Measurements from ENCODE around the gene SP1. TPM values are rescaled to one million over a fixed set of nuclear protein-coding genes. Genes with fewer than 3 reads are reported as not detected.
A peak's percentile ranks its signal among the peaks of the same experiment; 100 is the strongest.

Gene SP1
- total RNA-seq, 1 experiment from 2014 or later = 76.8 TPM

DNA sequence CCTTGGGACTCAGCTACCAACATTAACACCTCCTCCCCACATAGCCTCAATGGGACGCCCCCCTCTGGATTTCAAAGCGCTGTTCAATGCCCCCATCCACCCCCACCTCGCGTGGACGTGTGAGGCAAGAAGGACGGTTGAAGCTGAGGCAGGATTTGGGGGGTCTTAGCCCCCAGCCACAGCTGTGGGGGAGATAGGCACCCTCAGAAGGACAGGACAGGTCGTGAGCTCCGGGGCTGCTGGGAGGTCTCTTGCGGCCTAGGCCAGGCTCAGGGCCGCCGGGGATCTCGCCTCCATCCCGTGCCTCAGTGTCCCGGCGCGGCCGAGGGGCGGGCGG is 35.5 kb upstream of the SP1 start:
- no CpG with 5 or more reads among the region's 19 CpGs for WGBS (ENCODE audit: extremely low coverage, insufficient read length, low lambda C conversion rate)
- peak overlapping the region; percentile 84 for H3K4me2 ChIP-seq (ENCODE audit: insufficient read depth, insufficient read length, low read length)
- no peak overlapping the region for H2BK12ac ChIP-seq (ENCODE audit: insufficient read length, low read depth, low read length)
- no peak overlapping the region for H4K8ac ChIP-seq (replicated peaks; ENCODE audit: insufficient read length, low read depth, low read length)
- DNase-seq = no peak
- H3K9ac ChIP-seq (ENCODE audit: extremely low read depth, insufficient read length, low read length) = no peak overlapping the region
- Mint-ChIP-seq H3K4me3 (peak overlapping the region; percentile 48 to 77), H3K4me1 (peaks cover 18% of the 10 kb centered on the region in 2 experiments), H3K9me3 (no peaks in the 10 kb centered on the region; a peak in 1 of 5 replicates), H3K27me3 (ENCODE audit: low read depth) (peaks cover 66% of the 10 kb centered on the region), H3K36me3 (ENCODE audit: insufficient read depth in 1 of 3, low read depth in 3 of 3) (no peaks in the 10 kb centered on the region), H3K27ac (no peak overlapping the region)
- no peak overlapping the region for H3K4ac ChIP-seq (ENCODE audit: low read depth, low read length)
- no peak for TF ChIP-seq CTCF (conservative IDR thresholded peaks at IDR 0.05)
- no peaks in the 10 kb centered on the region for H4K20me1 ChIP-seq (ENCODE audit: control insufficient read depth, insufficient read depth, insufficient read length)
- H2BK15ac ChIP-seq (ENCODE audit: low read depth, low read length) = no peak overlapping the region
- H3K27ac ChIP-seq (ENCODE audit: insufficient read length, low read depth, low read length) = no peak overlapping the region
- H3T11ph ChIP-seq (ENCODE audit: low read length) = no peak overlapping the region
- H3K23me2 ChIP-seq (ENCODE audit: insufficient read length, low read depth, low read length, poor library complexity, severe bottlenecking) = peaks cover 15% of the 10 kb centered on the region
- H3K4me1 ChIP-seq (ENCODE audit: insufficient read depth, low read length) = no peaks in the 10 kb centered on the region
- no peak overlapping the region for H3K18ac ChIP-seq (ENCODE audit: insufficient read length, low read depth, low read length)
- no peak overlapping the region for H2AK5ac ChIP-seq (ENCODE audit: insufficient read length, low read length)
- no peak overlapping the region for H2BK20ac ChIP-seq (ENCODE audit: low read depth, low read length, poor library complexity, severe bottlenecking)
- H2BK120ac ChIP-seq (ENCODE audit: low read depth, low read length, poor library complexity, severe bottlenecking) = no peak overlapping the region
- no peak overlapping the region for H3K14ac ChIP-seq (ENCODE audit: insufficient read depth, low read length)
- no peak overlapping the region for H4K5ac ChIP-seq (ENCODE audit: insufficient read length, low read depth, low read length)
- no peak overlapping the region for H2AFZ ChIP-seq (ENCODE audit: low read length)
- H2BK5ac ChIP-seq (ENCODE audit: insufficient read length, low read length) = no peak overlapping the region
- no peak overlapping the region for H4K91ac ChIP-seq (ENCODE audit: insufficient read length, low read depth, low read length)
- no peaks in the 10 kb centered on the region for H3K79me1 ChIP-seq (ENCODE audit: insufficient read depth, low read depth, low read length, poor library complexity, severe bottlenecking)
- H3K56ac ChIP-seq (ENCODE audit: insufficient read length, low read depth, low read length) = no peak overlapping the region
- no peak overlapping the region for H3K23ac ChIP-seq (ENCODE audit: insufficient read length, low read depth, low read length)
- no peaks in the 10 kb centered on the region for H3K27me3 ChIP-seq (ENCODE audit: insufficient read depth, low read length)
- H3K79me2 ChIP-seq (ENCODE audit: insufficient read depth, low read length) = no peaks in the 10 kb centered on the region
- no peaks in the 10 kb centered on the region for H3K9me3 ChIP-seq (ENCODE audit: control insufficient read depth, low read depth, low read length)

Measured in H9 (cell line).